ENCODE results near the gene MYO1H. TPM values are rescaled to one million over a fixed set of nuclear protein-coding genes. Genes with fewer than 3 reads are reported as not detected.

The MYO1H gene
- total and polyA plus RNA-seq, 2 of the 13 experiments (the other 11 are each of a cell fraction or from before 2014, with no cell fraction given) = not detected

DNA sequence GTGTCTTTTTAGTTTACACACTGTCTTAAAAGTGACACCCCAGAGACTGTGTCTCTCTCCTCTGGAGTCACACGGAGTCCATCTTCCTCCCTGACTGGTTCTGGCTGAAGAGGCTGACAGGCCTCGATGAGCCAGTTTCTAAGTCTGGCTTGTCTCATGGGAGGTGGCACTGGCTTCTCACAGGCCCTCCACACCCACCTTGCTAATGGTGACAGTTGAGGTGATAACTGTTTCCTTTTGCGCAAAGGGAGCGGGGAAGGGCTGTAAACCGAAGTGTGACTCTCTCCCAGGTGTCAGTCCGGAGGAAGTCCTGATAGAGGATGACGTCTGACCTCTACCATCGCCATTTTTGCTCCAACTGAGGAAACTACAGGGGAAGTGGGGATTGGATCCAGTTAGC is 99.2 kb downstream of the MYO1H start:
- ChIA-PET POLR2A (no interaction called here), CTCF (ENCODE audit: low intra/inter-chr PET ratio, low total read pairs) (no interaction called here)
- Histone ChIP-seq H3K9me3 (ENCODE audit: low read length) (no peaks in the 10 kb centered on the region), H3K27ac (ENCODE audit: extremely low read length, insufficient read depth, low read length) (no peak overlapping the region), H3K4me3 (replicated peaks in 1 of 3; ENCODE audit: insufficient read depth in 1 of 3, low read depth in 2 of 3, low read length in 3 of 3) (no peak overlapping the region), H3K9ac (ENCODE audit: insufficient read depth, low read depth, low read length) (no peak overlapping the region), H4K20me1 (ENCODE audit: insufficient read depth, low read length) (no peaks in the 10 kb centered on the region), H3K27me3 (ENCODE audit: control insufficient read depth in 1 of 2, insufficient read depth in 2 of 2, low read length in 2 of 2) (no peaks in the 10 kb centered on the region), H2AFZ (ENCODE audit: low read length) (no peak overlapping the region), H3K4me2 (ENCODE audit: low read depth, low read length) (no peak overlapping the region), H3K79me2 (ENCODE audit: insufficient read depth, low read length) (no peaks in the 10 kb centered on the region), H3K4me1 (ENCODE audit: insufficient read depth, low read length) (peaks cover 32% of the 10 kb centered on the region), H3K36me3 (replicated peaks in 1 of 2; ENCODE audit: control insufficient read depth in 1 of 2, insufficient read depth in 2 of 2, low read length in 2 of 2) (peaks cover 4 to 26% of the 10 kb centered on the region in 2 experiments; a peak in 3 of 5 replicates)
- 98% methylated on average over 8 of the region's 8 CpGs for whole genome bisulfite sequencing (ENCODE audit: low lambda C conversion rate)
- BruUV-seq (replicated peaks) = no TSS peak
- TF ChIP-seq AKAP8 (CRISPR knock-in tag; IDR thresholded peaks at IDR 0.05) = no peak
- TF ChIP-seq ZNF546 (CRISPR knock-in tag; conservative IDR thresholded peaks at IDR 0.05) = no peak
- no peak for TF ChIP-seq ZNF431 (CRISPR knock-in tag; IDR thresholded peaks at IDR 0.05; ENCODE audit: borderline replicate concordance, low read depth)
- TF ChIP-seq ZNF775 (CRISPR knock-in tag; IDR thresholded peaks at IDR 0.05; ENCODE audit: borderline replicate concordance) = no peak
- no peak for TF ChIP-seq HDAC2 (CRISPR knock-in tag; IDR thresholded peaks at IDR 0.05)
- TF ChIP-seq FOXK2 (IDR thresholded peaks at IDR 0.05) = no peak
- TF ChIP-seq, protein P1, sequence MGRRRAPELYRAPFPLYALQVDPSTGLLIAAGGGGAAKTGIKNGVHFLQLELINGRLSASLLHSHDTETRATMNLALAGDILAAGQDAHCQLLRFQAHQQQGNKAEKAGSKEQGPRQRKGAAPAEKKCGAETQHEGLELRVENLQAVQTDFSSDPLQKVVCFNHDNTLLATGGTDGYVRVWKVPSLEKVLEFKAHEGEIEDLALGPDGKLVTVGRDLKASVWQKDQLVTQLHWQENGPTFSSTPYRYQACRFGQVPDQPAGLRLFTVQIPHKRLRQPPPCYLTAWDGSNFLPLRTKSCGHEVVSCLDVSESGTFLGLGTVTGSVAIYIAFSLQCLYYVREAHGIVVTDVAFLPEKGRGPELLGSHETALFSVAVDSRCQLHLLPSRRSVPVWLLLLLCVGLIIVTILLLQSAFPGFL (CRISPR knock-in tag; IDR thresholded peaks at IDR 0.05) = no peak
- TF ChIP-seq MXI1 (IDR thresholded peaks at IDR 0.05; ENCODE audit: borderline replicate concordance, low read depth, low read length) = no peak
- TF ChIP-seq ZNF607 (CRISPR knock-in tag; IDR thresholded peaks at IDR 0.05; ENCODE audit: borderline replicate concordance) = no peak
- TF ChIP-seq, protein P2, sequence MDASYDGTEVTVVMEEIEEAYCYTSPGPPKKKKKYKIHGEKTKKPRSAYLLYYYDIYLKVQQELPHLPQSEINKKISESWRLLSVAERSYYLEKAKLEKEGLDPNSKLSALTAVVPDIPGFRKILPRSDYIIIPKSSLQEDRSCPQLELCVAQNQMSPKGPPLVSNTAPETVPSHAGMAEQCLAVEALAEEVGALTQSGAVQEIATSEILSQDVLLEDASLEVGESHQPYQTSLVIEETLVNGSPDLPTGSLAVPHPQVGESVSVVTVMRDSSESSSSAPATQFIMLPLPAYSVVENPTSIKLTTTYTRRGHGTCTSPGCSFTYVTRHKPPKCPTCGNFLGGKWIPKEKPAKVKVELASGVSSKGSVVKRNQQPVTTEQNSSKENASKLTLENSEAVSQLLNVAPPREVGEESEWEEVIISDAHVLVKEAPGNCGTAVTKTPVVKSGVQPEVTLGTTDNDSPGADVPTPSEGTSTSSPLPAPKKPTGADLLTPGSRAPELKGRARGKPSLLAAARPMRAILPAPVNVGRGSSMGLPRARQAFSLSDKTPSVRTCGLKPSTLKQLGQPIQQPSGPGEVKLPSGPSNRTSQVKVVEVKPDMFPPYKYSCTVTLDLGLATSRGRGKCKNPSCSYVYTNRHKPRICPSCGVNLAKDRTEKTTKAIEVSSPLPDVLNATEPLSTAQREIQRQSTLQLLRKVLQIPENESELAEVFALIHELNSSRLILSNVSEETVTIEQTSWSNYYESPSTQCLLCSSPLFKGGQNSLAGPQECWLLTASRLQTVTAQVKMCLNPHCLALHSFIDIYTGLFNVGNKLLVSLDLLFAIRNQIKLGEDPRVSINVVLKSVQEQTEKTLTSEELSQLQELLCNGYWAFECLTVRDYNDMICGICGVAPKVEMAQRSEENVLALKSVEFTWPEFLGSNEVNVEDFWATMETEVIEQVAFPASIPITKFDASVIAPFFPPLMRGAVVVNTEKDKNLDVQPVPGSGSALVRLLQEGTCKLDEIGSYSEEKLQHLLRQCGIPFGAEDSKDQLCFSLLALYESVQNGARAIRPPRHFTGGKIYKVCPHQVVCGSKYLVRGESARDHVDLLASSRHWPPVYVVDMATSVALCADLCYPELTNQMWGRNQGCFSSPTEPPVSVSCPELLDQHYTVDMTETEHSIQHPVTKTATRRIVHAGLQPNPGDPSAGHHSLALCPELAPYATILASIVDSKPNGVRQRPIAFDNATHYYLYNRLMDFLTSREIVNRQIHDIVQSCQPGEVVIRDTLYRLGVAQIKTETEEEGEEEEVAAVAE (CRISPR knock-in tag; IDR thresholded peaks at IDR 0.05; ENCODE audit: borderline replicate concordance) = no peak
- no peak for TF ChIP-seq SNAI1 (CRISPR knock-in tag; IDR thresholded peaks at IDR 0.05; ENCODE audit: borderline replicate concordance)
- DNase-seq (ENCODE audit: low spot score) (no peak), FAIRE-seq (no peak), ATAC-seq (no peak)
- intact Hi-C loops (cut with micrococcal nuclease; ENCODE audit: unreplicated experiment) = no loop called here
- in situ Hi-C loops (cut with HindIII; ENCODE audit: extremely low pct_ligation_motif_present, low pct_unique_long_range_greater_than_20kb) = no loop called here

Data from HepG2 (cell line).